Endodermal cell (in vitro differentiated cells): Measurements from ENCODE around the gene ZDHHC14. TPM values are rescaled to one million over a fixed set of nuclear protein-coding genes. Genes with fewer than 3 reads are reported as not detected.

Source experiments
- DNase-seq: peaks from one replicate; pipeline ENCODE4 v3.0.0-alpha.2; 2017
- H3K27ac ChIP-seq: 2 replicates; pipeline ENCODE4 v1.5.1; 2013; ENCODE audit warnings: mild to moderate bottlenecking, low read depth, low read length, moderate library complexity
- H3K27me3 ChIP-seq: 2 replicates; pipeline ENCODE4 v1.6.1; 2013; ENCODE audit warnings: mild to moderate bottlenecking, low read length, moderate library complexity; ENCODE audit not compliant: insufficient read depth, control insufficient read depth, poor library complexity, severe bottlenecking
- H3K36me3 ChIP-seq: 2 replicates; pipeline ENCODE4 v1.7.0; 2013; ENCODE audit warnings: mild to moderate bottlenecking, low read length, moderate library complexity; ENCODE audit not compliant: control insufficient read depth, insufficient read depth
- H3K4me1 ChIP-seq: one replicate; pipeline ENCODE4 v1.7.0; 2013; ENCODE audit warnings: low read length; ENCODE audit not compliant: control insufficient read depth, insufficient read depth
- H3K4me3 ChIP-seq: 2 replicates; pipeline ENCODE4 v1.5.1; 2013; ENCODE audit warnings: mild to moderate bottlenecking, low read length, moderate library complexity
- H3K9ac ChIP-seq: 2 replicates; pipeline ENCODE4 v1.6.1; 2013; ENCODE audit warnings: mild to moderate bottlenecking, low read length, moderate library complexity; ENCODE audit not compliant: poor library complexity, severe bottlenecking; ENCODE audit errors: extremely low read depth
- H3K9me3 ChIP-seq: 2 replicates; pipeline ENCODE4 v1.6.1; 2013; ENCODE audit warnings: mild to moderate bottlenecking, low read length, moderate library complexity; ENCODE audit not compliant: control insufficient read depth
- H3K27ac Mint-ChIP-seq: 2 replicates; pipeline ENCODE4 v1.8.0; 2020; ENCODE audit warnings: mixed read lengths
- H3K27me3 Mint-ChIP-seq: 2 replicates; pipeline ENCODE4 v1.8.0; 2021; ENCODE audit warnings: mild to moderate bottlenecking, mixed read lengths; ENCODE audit not compliant: insufficient read depth
- H3K36me3 Mint-ChIP-seq: 2 replicates; pipeline ENCODE4 v1.8.0; 2020; ENCODE audit warnings: low read depth, mixed read lengths
- H3K4me1 Mint-ChIP-seq: 2 replicates; pipeline ENCODE4 v1.8.0; 2020; ENCODE audit warnings: mixed read lengths
- H3K4me3 Mint-ChIP-seq: 2 replicates; pipeline ENCODE4 v1.8.0; 2020; ENCODE audit warnings: mild to moderate bottlenecking, moderate library complexity, mixed read lengths
- H3K9me3 Mint-ChIP-seq: 2 replicates; pipeline ENCODE4 v1.8.0; 2020; ENCODE audit warnings: mild to moderate bottlenecking, mixed read lengths
- WGBS, 2 experiments: methylation state at CpG; one replicate each; pipeline versions ENCODE4 v1.1.5 to v1.1.7; 2013; ENCODE audit warnings: missing lambda C conversion rate in 2 of 2, mixed read lengths in 1 of 2; ENCODE audit not compliant: insufficient coverage in 1 of 2, insufficient read length in 1 of 2; 5-methylcytosine and 5-hydroxymethylcytosine counted together
- total RNA-seq, 2 donors: library from RNA; stranded (reverse); fragmentation: NEBNext Ultra II Directional in 1 of 2; extraction: Animal tissue kit (Norgen Biotek cat#: 25700) in 1 of 2; gene quantifications; 2 replicates in 1 of 2; 3 replicates in 1 of 2; pipeline ENCODE4 v1.2.1, GENCODE V29; 2021
- TF ChIP-seq, protein P1 (sequence below): fragments of 200-600 bp; sonication (generic); conservative IDR thresholded peaks from 2 replicates; pipeline ENCODE4 v1.5.0; 2021; ENCODE audit warnings: antibody characterized with exemption, mild to moderate bottlenecking

ZDHHC14 gene
- total RNA-seq, 2 donors from 2014 or later: 2.3 to 4.5 TPM

DNA sequence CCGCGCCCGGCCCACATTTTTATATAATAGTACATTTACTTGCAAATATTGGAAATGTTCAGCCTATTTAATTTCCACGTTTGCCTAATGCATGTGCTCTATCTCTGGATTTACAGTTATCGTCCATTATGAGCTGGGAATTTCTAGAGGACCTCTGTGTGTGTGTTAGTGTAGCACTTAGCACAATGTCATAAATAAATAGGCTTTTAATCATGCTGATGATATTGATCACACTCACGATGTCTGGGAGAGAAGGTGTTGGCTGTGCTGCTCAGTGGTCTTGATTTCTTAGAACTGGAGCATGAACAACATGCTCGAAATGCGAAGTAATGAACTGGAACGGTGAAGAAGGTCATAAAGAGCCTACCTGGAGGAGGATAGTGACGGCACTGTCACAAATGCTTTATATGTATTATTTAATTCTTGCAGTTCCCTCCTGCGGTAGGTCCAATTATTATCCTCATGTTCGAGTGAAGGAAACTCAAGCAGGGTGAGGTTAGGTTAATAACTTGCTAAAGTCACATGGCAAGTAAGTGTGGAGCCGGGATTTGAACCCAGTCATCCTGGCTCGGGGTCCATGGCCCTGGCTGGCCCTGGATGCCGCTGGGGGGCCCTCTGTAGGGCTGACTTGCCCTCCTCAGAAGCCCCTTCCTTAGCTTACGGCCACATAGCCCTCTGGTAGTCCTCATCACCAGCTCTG, 130.8 kb downstream of the ZDHHC14 start:
- TF ChIP-seq, protein P1, sequence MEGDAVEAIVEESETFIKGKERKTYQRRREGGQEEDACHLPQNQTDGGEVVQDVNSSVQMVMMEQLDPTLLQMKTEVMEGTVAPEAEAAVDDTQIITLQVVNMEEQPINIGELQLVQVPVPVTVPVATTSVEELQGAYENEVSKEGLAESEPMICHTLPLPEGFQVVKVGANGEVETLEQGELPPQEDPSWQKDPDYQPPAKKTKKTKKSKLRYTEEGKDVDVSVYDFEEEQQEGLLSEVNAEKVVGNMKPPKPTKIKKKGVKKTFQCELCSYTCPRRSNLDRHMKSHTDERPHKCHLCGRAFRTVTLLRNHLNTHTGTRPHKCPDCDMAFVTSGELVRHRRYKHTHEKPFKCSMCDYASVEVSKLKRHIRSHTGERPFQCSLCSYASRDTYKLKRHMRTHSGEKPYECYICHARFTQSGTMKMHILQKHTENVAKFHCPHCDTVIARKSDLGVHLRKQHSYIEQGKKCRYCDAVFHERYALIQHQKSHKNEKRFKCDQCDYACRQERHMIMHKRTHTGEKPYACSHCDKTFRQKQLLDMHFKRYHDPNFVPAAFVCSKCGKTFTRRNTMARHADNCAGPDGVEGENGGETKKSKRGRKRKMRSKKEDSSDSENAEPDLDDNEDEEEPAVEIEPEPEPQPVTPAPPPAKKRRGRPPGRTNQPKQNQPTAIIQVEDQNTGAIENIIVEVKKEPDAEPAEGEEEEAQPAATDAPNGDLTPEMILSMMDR: no peak
- Mint-ChIP-seq H3K9me3 (peaks cover 18% of the 10 kb centered on the region), H3K36me3 (no peaks in the 10 kb centered on the region), H3K4me1 (peaks cover 7% of the 10 kb centered on the region), H3K27me3 (no peaks in the 10 kb centered on the region), H3K27ac (no peak overlapping the region), H3K4me3 (no peak overlapping the region)
- H3K27me3 ChIP-seq: no peaks in the 10 kb centered on the region
- no peak overlapping the region for H3K4me3 ChIP-seq
- H3K36me3 ChIP-seq: no peaks in the 10 kb centered on the region
- DNase-seq: no peak
- H3K27ac ChIP-seq: no peak overlapping the region
- H3K4me1 ChIP-seq: no peaks in the 10 kb centered on the region
- WGBS, 2 experiments: 92 to 94% methylated on average over 11 to 16 of the region's 16 CpGs
- H3K9ac ChIP-seq: no peak overlapping the region
- H3K9me3 ChIP-seq: peaks cover 2% of the 10 kb centered on the region

DNA sequence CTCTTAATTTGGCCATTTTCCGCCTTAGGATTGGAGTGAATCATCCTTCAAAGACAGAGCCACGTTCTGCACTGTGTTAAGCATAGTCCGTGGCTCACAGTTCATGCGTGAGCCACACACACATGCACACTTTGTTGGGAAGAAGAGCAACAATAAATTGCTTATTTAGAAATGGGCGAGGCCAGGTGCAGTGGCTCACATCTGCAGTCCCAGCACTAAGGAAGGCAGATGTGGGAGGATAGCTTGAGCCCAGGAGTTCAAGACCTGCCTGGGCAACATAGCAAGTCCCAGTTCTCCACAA, 131.3 kb downstream of the ZDHHC14 start:
- no peak overlapping the region for H3K4me3 ChIP-seq
- H3K27ac ChIP-seq: no peak overlapping the region
- no peak for DNase-seq
- no peaks in the 10 kb centered on the region for H3K9me3 ChIP-seq
- Mint-ChIP-seq H3K27me3 (no peaks in the 10 kb centered on the region), H3K27ac (no peak overlapping the region), H3K4me1 (peaks cover 7% of the 10 kb centered on the region), H3K36me3 (no peaks in the 10 kb centered on the region), H3K4me3 (no peak overlapping the region), H3K9me3 (peaks cover 13% of the 10 kb centered on the region)
- no peak overlapping the region for H3K9ac ChIP-seq
- H3K4me1 ChIP-seq: no peaks in the 10 kb centered on the region
- WGBS, 2 experiments: 87 to 91% methylated on average over 5 of the region's 5 CpGs
- H3K36me3 ChIP-seq: no peaks in the 10 kb centered on the region
- no peaks in the 10 kb centered on the region for H3K27me3 ChIP-seq
- TF ChIP-seq, protein P1: no peak

DNA sequence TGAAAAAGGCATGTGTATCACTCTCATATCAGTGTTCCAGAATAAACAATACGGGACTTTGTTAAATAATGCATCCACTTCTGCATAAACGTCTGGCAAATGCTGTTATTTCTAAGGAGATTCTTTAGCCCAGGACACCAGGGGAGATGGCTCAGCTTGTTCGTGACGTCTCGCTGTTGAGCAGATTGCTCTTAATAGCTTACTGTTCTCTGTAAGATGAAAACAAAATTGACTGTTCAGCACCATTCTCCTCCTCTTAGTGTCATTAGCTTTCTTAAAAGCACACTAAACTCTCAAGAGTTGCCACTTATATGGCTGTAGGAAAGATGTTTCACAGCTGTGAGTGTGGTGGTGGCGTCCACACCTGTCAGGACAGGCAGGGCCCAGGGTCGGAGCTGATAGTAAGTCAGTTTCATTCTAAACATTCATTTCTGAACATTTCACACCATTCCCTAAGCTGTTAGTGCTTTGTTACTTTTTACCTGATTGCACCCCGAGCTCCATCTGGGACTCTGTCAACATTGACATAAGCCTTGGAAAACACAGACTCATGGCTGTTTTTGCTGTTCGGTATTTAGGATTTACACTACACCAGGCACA, 132.1 kb downstream of the ZDHHC14 start:
- no peaks in the 10 kb centered on the region for H3K36me3 ChIP-seq
- H3K27me3 ChIP-seq: no peaks in the 10 kb centered on the region
- no peaks in the 10 kb centered on the region for H3K9me3 ChIP-seq
- H3K27ac Mint-ChIP-seq: no peak overlapping the region
- 71 to 91% methylated on average over 5 to 9 of the region's 9 CpGs for WGBS, 2 experiments
- no peak overlapping the region for H3K4me3 Mint-ChIP-seq
- TF ChIP-seq, protein P1: no peak
- no peaks in the 10 kb centered on the region for H3K27me3 Mint-ChIP-seq
- no peak overlapping the region for H3K27ac ChIP-seq
- H3K4me3 ChIP-seq: no peak overlapping the region
- H3K9ac ChIP-seq: no peak overlapping the region
- peaks cover 7% of the 10 kb centered on the region for H3K4me1 ChIP-seq
- H3K4me1 Mint-ChIP-seq: peaks cover 14% of the 10 kb centered on the region
- no peaks in the 10 kb centered on the region for H3K36me3 Mint-ChIP-seq
- DNase-seq: no peak
- H3K9me3 Mint-ChIP-seq: peaks cover 8% of the 10 kb centered on the region
